Ascending aorta (tissue), 2 donors: Measurements from ENCODE around the gene SUPT3H. TPM values are rescaled to one million over a fixed set of nuclear protein-coding genes. Genes with fewer than 3 reads are reported as not detected.

ENCODE experiments used
- DNase-seq, 2 donors: peaks; one replicate each; pipeline ENCODE4 v3.0.0-alpha.2; 2019; ENCODE audit warnings: low spot score in 2 of 2
- H3K27ac ChIP-seq, 2 donors: fragments of 200-600 bp; sonication (generic); one replicate each; pipeline ENCODE4 v1.5.1; 2016 to 2017; ENCODE audit warnings: mild to moderate bottlenecking in 1 of 2
- H3K27me3 ChIP-seq: fragments of 200-600 bp; sonication (generic); one replicate; pipeline ENCODE4 v1.5.1; 2017
- H3K36me3 ChIP-seq, 2 donors: fragments of 200-600 bp; sonication (generic); one replicate each; pipeline ENCODE4 v1.5.1; 2016
- H3K4me1 ChIP-seq, 2 donors: fragments of 200-600 bp; sonication (generic); one replicate each; pipeline ENCODE4 v1.5.1; 2016 to 2017; ENCODE audit warnings: mild to moderate bottlenecking in 1 of 2
- H3K4me3 ChIP-seq, 2 donors: fragments of 200-600 bp; sonication (generic); one replicate each; pipeline ENCODE4 v1.5.1; 2016 to 2017; ENCODE audit warnings: mild to moderate bottlenecking in 1 of 2
- H3K9me3 ChIP-seq, 2 donors: fragments of 200-600 bp; sonication (generic); one replicate each; pipeline ENCODE4 v1.5.1; 2016
- intact Hi-C: fragments of 100-400 bp; cut with DNase I; formaldehyde crosslinking; loops from one replicate; pipeline ENCODE4 v1.15.1; 2023
- total RNA-seq: library from RNA; depleted of rRNA; stranded (reverse); fragments of >200 nt; gene quantifications from one replicate; pipeline ENCODE4 v1.1.0, GENCODE V29; 2016
- TF ChIP-seq, protein P1 (sequence below), 3 experiments: fragments of 200-600 bp in 2 of 3; fragments of 450-650 bp in 1 of 3; sonication (generic) in 2 of 3; IDR thresholded peaks; one replicate each; pipeline ENCODE4 v1.5.1; 2016 to 2019; ENCODE audit warnings: antibody characterized with exemption in 3 of 3, mild to moderate bottlenecking in 1 of 3, moderate library complexity in 1 of 3

SUPT3H gene
- total RNA-seq, 1 donor from 2014 or later: not detected

DNA sequence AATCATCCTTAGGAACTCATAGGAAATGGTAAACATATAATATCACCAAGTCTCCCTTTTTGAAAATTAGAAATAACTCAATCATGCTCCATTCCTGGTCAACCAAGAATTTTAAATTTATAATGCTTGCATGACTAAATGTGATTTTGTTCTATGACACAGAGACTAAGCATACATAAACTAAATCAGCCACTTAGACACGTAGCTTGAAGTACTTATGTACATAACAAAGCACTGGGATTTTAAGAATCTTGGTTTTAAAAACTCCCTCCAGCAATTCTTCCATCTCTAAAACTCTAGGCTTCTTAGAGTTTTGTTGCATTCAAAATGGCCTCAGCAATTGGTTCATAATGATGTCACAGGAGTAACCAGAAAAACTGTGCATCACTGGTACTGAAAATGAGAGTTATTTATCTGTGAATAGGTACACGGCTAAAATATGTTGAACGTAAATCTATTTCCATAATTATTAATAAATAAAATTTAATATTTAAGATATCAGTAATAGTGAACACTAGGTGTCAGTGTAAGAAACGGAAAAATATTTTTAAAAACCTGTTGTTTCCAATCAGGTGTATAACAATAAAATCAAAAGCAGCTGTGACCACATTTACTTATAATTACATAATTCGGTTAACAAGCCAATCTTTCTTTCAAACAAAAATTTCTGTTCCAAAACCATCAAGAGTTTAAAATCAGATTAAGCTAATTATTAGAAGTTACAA, 291.2 kb downstream of the SUPT3H start:
- H3K36me3 ChIP-seq: no peaks in the 10 kb centered on the region
- H3K9me3 ChIP-seq: no peaks in the 10 kb centered on the region
- H3K27ac ChIP-seq: no peak overlapping the region
- no peaks in the 10 kb centered on the region for H3K4me1 ChIP-seq
- intact Hi-C loops: no loop called here
- DNase-seq: no peak
- no peak overlapping the region for H3K4me3 ChIP-seq
- TF ChIP-seq, protein P1, sequence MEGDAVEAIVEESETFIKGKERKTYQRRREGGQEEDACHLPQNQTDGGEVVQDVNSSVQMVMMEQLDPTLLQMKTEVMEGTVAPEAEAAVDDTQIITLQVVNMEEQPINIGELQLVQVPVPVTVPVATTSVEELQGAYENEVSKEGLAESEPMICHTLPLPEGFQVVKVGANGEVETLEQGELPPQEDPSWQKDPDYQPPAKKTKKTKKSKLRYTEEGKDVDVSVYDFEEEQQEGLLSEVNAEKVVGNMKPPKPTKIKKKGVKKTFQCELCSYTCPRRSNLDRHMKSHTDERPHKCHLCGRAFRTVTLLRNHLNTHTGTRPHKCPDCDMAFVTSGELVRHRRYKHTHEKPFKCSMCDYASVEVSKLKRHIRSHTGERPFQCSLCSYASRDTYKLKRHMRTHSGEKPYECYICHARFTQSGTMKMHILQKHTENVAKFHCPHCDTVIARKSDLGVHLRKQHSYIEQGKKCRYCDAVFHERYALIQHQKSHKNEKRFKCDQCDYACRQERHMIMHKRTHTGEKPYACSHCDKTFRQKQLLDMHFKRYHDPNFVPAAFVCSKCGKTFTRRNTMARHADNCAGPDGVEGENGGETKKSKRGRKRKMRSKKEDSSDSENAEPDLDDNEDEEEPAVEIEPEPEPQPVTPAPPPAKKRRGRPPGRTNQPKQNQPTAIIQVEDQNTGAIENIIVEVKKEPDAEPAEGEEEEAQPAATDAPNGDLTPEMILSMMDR (IDR thresholded peaks at IDR 0.05): no peak
- H3K27me3 ChIP-seq: no peaks in the 10 kb centered on the region

DNA sequence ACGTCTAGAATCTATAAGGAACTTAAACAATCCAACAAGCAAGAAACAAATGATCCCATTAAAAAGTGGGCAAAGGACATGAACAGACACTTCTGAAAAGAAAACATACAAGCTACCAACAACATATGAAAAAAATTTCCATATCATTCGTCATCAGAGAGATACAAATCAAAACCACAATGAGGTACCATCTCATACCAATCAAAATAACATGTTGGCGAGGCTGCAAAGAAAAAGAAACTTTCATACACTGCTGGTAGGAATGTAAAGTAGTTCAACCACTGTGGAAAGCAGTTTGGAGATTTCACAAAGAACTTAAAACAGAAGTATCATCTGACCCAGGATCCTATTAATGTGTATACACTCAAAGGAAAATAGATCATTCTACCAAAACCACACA, 293.5 kb downstream of the SUPT3H start:
- peaks cover 0 to 4% of the 10 kb centered on the region in 2 donors for H3K9me3 ChIP-seq
- no peaks in the 10 kb centered on the region for H3K27me3 ChIP-seq
- H3K4me3 ChIP-seq: no peak overlapping the region
- no peak for DNase-seq
- intact Hi-C loops: no loop called here
- no peaks in the 10 kb centered on the region for H3K36me3 ChIP-seq
- TF ChIP-seq, protein P1 (IDR thresholded peaks at IDR 0.05): no peak
- H3K27ac ChIP-seq: no peak overlapping the region
- H3K4me1 ChIP-seq: no peaks in the 10 kb centered on the region

DNA sequence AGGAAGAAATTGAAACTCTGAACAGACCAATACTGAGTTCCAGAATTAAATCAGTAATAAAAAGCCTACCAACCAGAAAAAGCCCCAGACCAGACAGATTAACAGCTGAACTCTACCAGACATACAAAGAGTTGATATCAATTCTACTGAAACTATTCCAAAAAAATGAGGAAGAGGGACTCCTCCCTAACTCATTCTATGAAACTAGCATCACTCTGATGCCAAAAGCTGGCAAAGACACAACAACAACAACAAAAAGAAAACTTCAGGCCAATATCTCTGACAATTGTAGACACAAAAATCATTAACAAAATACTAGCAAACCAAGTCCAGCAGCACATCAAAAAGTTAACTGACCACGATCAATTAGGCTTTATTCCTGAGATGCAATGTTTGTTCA, 295.6 kb downstream of the SUPT3H start:
- H3K27ac ChIP-seq: no peak overlapping the region
- no peaks in the 10 kb centered on the region for H3K4me1 ChIP-seq
- H3K9me3 ChIP-seq: peaks cover 5 to 21% of the 10 kb centered on the region in 2 donors
- no peak for DNase-seq
- H3K27me3 ChIP-seq: no peaks in the 10 kb centered on the region
- intact Hi-C loops: no loop called here
- TF ChIP-seq, protein P1 (IDR thresholded peaks at IDR 0.05): no peak
- no peak overlapping the region for H3K4me3 ChIP-seq
- no peaks in the 10 kb centered on the region for H3K36me3 ChIP-seq

DNA sequence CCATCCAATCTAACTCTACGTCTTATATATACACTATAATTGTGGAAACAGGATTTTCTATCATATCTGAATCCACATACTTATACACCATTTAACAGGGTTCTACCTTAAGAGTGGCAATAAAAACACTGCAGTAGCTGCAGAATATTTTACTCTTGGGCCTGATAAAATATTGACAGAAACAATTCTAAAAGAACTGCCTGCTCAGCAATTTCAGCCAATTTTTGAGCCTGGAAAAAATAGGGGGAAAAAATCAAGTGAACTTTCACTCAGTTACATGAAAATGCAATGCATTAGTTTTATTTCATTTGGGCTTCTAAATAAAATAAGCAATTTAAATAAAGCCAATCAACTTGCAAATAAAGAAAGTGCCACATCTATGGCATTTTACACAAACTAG, 296.1 kb downstream of the SUPT3H start:
- TF ChIP-seq, protein P1 (IDR thresholded peaks at IDR 0.05): no peak
- Histone ChIP-seq H3K4me3 (no peak overlapping the region), H3K9me3 (peaks cover 5 to 21% of the 10 kb centered on the region in 2 donors), H3K4me1 (no peaks in the 10 kb centered on the region), H3K27ac (no peak overlapping the region), H3K36me3 (no peaks in the 10 kb centered on the region), H3K27me3 (no peaks in the 10 kb centered on the region)
- intact Hi-C loops: no loop called here
- DNase-seq: no peak

DNA sequence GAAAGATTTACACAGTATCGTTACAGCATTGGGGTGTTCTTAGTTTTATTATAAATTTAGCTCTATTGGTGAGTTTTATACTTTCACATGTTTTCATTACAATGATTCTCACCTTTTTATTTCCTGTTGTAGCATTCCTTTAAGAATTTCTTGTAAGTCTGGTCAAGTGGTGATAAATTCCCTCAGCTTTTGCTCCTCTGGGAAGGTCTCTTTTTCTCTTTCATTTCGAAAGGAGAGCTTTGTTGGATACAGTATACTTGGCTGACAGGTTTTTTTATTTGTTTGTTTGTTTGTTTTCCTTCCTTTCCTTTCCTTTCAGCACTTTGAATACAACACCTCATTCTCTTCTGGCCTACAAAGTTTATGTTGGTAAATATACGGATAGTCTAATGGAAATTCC, 299.3 kb downstream of the SUPT3H start:
- TF ChIP-seq, protein P1 (IDR thresholded peaks at IDR 0.05): no peak
- intact Hi-C loops: no loop called here
- Histone ChIP-seq H3K4me1 (no peaks in the 10 kb centered on the region), H3K9me3 (peaks cover 5 to 21% of the 10 kb centered on the region in 2 donors), H3K4me3 (no peak overlapping the region), H3K36me3 (no peaks in the 10 kb centered on the region), H3K27ac (no peak overlapping the region), H3K27me3 (no peaks in the 10 kb centered on the region)
- DNase-seq: no peak
